ENCODE data around the gene TLX1.
"Not testable (repeated sequence)": the region's sequence is repeated elsewhere in the genome, so short reads cannot be mapped to it uniquely, and the experiment has no call there.

The TLX1 gene

DNA sequence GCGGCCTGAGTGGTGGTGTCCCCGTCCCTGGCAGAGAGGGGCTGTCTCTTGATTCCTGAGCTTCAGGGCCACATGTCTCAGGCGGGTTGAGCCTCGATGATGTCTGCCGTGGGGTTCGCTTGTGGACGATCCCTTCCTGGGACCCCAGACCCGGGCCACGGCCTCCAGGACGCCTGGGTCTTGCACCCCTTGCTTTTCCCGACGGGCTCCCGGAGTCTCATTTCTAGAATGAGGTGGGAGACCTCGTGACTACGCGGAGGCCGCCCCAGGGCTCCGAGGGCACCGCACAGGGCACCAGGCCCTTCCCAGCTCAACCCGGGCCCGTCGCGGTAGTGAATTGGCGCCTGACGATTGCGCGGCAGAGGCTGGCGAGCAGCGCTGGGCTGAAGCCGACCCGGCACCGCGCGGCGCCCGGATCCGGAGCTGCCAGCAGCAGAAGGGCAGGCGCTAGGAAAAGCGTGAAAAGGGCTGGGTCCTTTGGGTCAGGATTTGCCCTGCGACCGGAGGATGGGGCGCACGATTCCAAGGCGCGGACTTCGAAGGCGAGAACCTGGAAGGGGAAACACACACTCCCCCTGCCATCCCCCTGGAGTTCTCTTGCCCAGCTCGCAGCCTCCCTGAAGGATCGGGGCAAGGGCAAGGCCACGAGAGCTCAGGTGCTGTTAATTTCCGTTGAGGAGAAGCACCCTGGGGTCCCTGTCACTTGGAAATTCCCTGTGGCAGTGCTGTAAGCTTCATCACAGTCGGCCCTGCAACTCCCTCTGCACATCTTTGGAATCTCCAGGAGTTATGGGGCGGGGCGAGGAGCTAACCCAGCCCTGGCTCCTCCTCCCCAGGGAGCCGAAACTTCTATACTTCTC lies 15.5 kb downstream of the TLX1 start:
- DNase-seq = no peak

DNA sequence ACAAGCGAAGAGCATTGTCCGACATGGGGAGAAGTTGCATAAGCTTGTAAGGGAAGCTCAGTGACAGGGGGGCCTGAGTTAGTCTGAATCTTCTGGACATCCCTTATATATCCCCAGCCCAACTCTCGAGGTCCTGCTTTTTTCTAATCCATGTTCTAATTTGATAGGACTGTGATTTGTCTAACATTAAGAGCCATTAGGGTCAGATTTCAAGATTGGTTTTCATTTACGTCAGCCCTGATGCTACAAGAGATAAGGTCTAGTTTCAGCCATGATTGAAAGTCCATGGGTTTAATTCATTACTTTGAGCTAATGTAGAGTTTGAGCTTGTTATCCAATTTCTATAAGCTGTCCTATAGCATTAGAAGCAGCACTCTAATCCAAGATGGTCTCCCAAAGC lies 20.3 kb downstream of the TLX1 start:
- no peak for DNase-seq

DNA sequence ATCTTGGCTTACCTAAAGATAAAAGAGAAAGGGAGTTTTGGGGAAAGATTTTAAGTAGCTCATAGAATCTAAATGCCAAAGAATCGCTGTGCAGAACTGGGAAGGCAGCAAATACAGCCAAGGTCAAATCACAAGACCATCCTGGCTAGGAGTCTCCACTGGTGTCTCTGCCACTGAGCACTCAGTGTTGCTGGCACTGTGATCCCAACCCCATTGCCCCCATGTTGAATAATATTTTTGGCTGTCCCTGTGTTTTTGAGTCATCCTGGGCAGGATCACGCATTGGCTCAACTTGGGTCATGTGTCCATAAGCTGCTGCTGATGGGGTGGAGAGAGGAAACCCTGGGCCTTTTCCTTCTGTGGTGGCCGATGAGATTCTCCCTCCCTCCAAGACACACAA lies 21.2 kb downstream of the TLX1 start:
- DNase-seq = no peak

- DNase-seq = not testable (repeated sequence)
These were observed 23.4 kb downstream of the TLX1 start for GRCh38 chr10:101154506-101154905.

DNA sequence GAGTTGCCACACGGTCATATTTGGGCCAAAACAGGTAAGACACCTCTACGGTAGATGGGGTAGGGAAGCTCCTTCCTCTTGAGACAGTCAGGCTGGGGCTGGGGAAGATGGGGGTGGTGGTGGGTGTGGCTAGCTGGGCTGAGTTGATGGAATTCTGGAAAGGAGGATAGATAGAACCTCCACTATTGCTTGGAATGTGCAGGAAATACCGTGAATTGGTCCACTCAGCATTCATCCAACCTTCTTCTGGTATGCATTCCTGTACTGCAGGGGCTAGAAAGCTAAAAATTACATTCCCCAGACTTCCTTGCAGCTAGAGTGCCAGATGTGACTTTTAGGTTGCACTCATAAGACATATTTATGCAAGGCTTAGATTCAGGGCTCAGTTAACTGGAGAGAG lies 24.8 kb downstream of the TLX1 start:
- no peak for DNase-seq

DNA sequence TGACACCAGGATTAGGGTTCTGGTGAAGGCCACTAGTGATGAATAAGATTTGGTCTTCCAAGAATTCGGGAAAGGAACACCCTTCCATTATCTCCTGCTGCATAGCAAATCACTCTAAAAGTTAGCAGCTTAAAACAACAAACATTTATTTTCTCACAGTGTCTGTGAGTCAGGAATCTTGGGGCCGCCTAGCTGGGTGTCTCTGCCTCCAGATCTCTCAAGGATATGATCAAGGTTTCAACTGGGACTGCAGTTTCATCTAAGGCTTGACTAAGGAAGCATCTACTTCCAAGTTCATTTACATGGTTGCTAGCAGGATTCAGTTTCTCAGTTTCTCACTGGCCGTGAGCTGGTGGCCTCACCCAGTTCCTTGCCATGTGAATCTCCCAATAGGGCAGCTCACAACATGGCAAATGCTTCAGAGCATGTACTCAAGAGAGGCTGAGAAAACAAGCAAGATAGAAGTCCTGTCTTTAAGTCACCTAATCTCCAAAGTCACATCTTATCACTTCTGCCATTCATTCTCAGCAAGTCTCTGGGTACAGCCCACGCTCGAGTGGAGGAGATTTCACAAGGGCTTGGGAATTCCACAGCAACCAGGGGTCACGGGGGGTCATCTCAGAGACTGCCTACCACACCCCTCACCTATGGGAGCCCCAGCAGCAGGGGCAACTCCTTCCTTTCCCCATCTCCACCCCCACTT lies 26.8 kb downstream of the TLX1 start:
- no peak for DNase-seq

DNA sequence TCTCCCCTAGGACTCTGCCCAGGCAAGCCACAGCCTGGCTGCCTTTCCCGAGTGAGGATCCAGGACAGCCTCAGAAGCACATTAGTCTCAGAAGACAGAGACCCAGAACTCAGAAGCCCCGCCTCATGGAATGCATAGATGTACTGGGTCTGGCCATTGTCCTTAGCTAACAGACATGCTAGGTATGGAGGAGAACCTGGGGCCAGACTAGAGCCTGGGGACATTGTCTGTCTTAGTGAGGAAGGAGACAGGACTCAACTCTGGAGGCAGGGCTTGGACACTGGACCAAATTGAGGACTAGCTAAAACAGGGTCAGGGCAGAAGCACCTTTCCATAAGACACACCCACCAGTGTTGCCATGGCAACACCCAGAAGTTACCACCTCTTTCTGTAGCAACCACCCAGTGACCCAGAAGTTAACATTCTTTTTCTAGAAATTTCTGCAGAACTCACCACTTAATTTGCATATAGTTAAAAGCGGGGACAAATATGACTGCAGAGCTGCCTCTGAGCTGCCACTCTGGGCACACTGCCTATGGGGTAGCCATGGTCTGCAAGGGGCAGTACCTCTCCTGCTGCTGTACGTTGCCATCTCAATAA lies 27.5 kb downstream of the TLX1 start:
- DNase-seq = no peak

GRCh38 chr10:101161494-101162299 lies 30.6 kb downstream of the TLX1 start:
- peak in 51 of 56 donors; percentile 2 to 75 (median 33) for DNase-seq

DNA sequence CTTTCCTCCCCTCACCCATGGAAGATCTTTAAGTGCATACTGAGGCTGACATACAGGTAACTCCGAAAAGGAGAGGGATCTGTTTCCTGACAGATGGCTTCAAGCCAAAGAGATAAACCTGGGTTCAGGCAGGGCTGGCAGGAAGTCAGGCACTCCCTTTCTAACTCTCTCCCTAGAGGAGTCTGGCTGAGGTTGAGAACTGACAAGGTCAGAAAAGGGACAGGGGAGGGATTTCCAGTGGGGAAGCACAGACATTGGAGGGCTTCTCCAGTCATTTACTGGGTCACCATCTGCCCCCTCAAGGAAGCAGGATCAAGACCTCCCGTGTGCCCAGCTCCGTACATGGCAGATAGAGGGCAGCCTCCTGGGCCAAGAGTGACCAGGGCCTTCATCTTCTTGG lies 31.6 kb downstream of the TLX1 start:
- DNase-seq = no peak

GRCh38 chr10:101164020-101164419 lies 32.9 kb downstream of the TLX1 start:
- no peak for DNase-seq

GRCh38 chr10:101165736-101166135 lies 34.6 kb downstream of the TLX1 start:
- no peak for DNase-seq

GRCh38 chr10:101166430-101166829 lies 35.3 kb downstream of the TLX1 start:
- DNase-seq = no peak

DNA sequence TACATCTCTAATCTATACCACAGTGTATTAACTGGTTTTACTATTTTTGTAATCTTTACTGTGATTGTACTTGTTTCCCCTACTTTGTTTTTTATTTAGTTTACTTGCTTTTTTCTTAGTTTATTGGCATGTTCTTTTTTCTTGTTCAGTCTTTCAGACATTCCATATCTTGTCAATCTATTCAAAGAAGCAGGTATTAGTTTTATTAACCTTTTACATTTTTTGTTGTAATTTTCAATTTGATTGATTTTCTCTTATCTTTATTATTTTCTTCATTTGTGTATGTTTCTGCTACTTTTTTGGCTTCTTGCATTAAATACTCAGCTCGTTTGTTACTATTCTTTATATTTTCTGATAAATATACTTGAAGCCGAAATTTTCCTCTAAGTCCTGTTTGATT lies 41.6 kb downstream of the TLX1 start:
- no peak for DNase-seq

DNA sequence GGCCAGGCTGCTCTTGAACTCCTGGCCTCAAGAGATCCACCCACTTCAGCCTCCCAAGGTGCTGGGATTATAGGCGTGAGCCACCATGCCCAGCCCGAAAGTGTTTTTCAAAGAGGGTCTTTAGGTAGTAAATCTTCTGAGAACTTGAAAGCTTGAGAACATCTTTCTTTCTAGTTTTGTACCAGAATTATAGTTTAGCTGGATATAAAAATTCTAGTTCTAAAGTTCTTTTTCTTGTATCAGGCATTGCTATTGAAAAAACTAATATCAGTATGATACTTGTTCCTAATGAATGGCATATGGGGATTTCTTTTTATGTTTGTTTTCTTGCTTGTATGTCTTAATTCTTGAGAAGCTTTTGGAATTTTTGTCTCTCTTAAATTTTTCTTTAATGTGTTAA lies 43.2 kb downstream of the TLX1 start:
- DNase-seq = no peak

GRCh38 chr10:101176577-101176976 lies 45.5 kb downstream of the TLX1 start:
- no peak for DNase-seq

DNA sequence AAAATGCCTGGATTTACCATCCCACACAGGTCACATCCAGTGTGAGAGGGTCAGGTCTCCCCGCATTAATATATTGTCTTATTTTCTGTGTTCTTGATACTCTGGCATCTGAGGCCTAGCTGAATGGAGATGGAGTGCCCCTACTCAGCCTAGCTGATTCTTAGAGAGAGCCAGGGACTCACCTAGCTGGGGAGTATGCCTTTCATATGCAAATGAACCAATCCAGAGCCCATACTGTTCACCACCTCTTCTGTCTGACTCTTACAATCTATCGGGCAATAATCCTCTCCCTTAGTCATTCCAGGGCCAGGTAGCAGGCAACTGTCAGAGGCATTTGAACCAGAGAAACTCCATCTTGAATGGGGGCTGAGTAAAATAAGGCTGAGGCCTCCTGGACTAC lies 51.8 kb downstream of the TLX1 start:
- no peak for DNase-seq

DNA sequence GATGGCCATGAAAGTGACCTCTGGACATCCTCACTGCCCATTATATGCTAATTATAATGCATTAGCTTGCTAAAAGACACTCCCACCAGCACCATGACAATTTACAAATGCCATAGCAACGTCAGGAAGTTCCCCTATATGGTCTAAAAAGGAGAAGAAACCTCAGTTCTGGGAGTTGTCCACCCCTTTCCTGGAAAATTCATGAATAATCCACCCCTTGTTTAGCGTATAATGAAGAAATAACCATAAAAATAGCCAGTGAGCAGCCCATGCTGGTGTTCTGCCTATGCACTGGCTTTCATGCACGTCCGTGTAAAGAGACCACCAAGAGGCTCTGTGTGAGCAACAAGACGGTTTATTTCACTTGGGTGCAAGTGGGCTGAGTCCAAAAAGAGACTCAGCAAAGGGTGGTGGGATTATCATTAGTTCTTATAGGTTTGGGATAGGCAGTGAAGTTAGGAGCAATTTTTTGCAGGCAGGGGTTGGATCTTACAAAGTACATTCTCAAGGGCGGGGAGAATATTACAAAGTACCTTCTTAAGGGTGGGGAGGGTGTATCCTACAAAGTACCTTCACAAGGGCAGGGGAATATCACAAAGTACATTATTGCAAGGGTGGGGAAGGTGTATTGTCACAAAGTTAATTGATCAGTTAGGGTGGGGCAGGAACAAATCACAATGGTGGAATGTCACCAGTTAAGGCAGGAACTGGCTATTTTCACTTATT lies 52.5 kb downstream of the TLX1 start:
- DNase-seq = no peak
